NOMO-1 (cell line): ENCODE measurements around the gene TSHZ2.
"Not testable (repeated sequence)": the region's sequence is repeated elsewhere in the genome, so short reads cannot be mapped to it uniquely, and the experiment has no call there.

Source experiments
- DNase-seq, 2 experiments: peaks; one replicate each; lab custom pipeline; 2025; ENCODE audit not compliant: unreplicated experiment in 2 of 2; lab: John Stamatoyannopoulos, UW

The TSHZ2 gene

DNA sequence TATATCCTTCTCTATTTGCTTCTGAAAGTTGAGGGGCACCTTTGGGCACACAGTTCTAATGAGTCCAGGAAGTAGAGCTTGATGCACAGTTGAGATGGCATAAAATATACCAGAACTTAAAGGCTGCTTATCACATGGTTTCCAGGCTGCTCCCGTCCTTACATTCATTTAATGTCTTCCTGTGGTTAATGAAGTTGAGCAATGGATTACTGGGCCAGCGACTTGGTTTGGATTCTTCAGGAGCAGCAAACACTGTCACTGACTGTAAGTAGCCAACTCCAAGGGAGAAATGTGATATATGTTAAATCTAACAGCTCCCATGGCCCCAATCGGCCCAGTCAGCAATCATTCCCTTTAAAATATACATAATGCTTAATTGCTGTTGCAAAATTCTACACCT lies 9.0 kb upstream of the TSHZ2 start:
- peak; percentile 17 to 51 for DNase-seq

DNA sequence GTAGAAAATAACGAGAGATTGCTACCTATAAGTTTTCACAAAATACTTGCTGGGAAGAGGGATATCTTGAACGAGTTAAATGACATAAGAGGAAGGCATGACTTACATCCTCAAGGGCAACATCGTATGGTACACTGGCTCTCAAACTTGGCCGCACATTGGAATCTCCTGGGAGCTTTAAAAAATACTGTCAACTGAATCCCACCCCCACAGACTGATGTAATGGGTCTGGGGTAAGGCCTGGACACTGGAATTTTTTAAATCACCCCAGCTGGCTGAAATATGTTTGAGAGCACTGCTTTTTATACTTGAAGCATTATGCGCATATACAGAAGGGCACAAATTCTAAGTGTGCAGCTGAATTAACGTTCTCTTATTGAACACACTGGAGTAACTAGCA lies 8.0 kb upstream of the TSHZ2 start:
- DNase-seq, result no peak

DNA sequence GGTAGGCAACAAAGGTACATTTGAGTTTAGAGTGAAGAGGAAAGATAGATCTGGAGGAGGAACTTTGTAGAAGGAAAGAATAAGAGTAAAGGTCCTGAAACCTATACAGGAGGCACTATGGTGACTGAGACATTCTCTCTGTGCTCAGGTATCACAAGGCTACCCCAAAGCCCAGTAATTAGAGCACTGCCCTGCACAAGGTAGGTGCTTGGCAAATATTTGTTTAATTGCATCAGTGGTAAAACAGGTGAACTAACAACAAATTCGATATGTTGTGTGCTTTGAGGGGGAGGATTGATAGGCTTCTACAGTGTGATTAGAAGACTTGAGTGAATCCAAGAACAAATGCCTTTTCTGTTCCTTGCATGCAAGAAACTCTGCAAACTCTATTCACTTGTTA lies 6.8 kb upstream of the TSHZ2 start:
- no peak for DNase-seq

DNA sequence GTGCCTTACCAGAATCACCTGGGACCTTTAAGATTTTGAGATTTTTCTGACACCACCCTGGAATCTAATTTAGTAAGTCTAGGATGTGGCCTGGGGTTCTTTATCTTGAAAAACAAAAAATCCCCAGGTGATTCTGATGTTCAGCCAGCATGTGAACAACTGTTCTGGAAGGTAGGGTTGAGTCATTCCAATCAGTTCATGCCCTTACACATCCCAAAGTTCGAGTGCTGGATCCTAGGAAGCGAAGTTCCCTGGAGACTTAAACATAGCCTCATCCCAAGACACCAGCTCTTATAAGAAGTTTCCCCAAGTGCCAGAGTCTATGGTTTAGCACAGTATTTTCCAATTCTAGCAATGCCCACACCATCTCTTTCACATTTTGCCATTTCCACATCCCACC lies 6.3 kb upstream of the TSHZ2 start:
- no peak for DNase-seq

DNA sequence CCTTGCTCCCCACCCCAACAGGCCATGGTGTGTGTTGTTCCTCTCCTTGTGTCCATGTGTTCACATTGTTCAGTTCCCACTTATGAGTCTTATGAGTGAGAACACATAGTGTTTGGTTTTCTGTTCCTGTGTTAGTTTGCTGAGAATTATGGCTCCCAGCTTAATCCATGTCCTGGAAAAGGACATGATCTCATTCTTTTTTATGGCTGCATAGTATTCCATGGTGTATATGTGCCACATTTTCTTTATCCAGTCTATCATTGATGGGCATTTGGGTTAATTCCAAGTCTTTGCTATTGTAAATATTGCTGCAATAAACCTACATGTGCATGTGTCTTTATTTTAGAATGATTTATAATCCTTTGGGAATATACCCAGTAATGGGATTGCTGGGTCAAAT lies 5.6 kb upstream of the TSHZ2 start:
- DNase-seq, result not testable (repeated sequence)

DNA sequence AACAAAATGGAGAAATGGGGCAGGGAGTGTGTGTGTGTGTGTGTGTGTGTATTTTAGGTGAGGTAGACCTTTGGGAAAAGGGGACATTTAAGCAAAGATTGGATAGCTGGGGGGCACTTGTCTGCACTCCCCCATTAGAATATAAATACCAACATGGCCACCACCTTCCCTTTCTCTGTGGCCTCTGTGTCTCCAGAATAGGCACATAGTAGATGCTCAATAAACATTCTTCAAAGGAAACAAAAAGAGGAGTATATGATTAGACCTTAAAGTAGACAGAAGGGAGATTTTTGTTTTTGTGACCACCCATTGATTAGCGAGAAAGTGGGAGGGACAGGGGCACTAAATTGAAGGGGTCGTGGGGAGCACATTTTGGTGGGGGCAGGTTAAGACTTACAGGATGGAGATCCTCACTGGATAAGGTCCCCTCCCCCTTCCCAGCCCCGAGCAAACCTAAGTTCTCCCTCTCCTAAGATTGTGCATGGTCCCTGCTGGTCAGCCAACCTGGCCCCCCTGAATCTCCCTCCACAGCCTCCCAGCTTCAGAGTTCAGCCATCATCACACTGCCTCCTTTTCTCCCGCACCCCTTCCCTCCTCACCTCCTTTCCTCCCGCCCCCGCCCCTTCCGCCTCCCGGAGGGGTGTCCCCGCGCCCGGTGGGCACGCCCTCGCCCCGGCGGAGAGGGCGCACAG lies 514 bp upstream of the TSHZ2 start:
- DNase-seq, result no peak

DNA sequence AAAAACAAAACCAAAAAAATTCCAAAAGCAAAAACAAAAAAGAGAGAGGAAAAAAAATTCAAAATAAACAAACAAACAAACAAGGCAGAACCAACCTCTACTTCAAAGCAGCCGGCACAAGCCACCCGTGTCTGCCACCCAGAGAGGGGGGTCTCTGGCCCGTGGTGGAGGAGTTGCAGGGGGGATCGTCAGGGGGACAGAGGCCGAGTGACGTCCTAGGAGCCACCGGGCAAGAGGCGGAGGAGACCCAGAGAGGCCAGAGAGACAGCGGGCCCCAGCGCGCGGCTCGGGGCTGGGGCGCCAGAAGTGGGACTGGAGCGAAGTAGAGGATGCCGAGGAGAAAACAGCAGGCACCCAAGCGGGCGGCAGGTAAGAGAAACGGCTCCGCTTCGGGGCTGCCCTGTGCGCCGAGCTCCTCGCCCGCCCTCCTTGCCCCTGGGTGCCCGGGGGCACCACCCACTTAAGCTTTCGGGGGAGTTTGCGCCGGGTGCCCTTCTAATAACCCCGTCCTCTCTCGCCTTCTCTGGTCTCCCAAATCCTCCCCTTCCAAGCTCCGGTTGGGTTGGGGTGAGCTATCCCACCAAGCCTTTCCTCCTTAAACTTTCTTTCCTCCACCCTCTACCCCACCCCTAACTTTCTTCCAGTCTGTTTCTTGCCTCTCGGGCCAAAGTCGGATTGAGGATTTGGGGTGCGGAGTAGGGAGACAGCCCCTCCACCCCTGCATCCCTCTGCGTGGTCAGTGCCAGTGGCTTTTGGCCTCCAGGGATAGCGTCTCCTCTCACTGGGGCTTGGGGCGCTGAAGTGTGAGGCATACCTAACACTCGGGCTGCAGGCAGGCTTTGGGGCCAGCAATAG lies 1.0 kb downstream of the TSHZ2 start:
- DNase-seq, result no peak

DNA sequence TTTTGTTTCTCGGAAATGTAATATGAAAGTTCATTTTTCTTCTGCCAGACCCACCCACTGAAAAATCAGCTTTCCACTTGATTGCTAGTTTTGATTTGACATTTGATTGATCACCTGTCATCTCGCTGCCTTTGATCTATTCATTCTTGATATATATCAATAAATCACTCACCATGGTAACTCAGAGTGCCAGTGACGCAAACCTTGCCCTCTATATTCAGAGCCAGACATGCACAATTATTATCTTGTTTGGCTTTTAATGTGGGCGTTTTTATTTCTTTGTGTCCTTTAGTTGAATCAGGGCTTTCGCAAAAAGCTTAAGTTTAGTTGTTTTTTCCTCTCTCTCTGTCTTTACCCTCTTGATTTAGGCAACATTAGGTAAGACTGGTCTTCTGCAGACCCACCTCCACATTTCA lies 2.0 kb downstream of the TSHZ2 start:
- no peak for DNase-seq

DNA sequence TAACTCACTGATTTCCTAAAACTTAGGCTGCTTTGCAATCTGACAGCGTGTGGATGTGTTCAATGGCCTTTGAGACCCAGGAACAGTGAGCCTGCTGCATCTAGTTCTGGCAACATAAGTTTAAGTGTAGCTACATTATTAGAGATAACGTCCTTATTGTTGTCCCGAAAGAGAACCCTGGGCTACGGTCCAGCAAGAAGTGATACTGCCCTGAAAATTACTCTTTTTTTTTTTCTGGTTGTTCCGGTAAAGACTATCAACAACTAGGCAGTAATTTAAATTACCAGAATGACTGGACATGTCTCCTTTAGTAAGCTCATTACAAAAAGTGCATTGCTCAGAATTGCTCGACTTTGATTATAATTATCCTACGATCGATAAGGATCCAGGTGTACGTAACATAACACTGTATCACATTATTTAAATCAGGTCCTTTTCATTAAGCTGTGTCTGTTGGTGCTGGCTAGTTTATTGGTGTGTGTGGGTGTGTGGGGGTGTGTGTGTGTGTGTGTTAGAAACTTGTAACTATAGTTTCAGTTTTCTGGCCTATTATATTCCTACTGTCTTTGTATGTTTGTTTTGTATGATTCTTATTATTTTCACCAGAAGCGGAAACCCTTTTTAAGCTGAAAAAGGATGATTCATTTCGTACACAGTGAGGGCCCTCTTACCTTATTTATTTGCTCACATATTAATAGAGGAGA lies 3.0 kb downstream of the TSHZ2 start:
- DNase-seq, result no peak

DNA sequence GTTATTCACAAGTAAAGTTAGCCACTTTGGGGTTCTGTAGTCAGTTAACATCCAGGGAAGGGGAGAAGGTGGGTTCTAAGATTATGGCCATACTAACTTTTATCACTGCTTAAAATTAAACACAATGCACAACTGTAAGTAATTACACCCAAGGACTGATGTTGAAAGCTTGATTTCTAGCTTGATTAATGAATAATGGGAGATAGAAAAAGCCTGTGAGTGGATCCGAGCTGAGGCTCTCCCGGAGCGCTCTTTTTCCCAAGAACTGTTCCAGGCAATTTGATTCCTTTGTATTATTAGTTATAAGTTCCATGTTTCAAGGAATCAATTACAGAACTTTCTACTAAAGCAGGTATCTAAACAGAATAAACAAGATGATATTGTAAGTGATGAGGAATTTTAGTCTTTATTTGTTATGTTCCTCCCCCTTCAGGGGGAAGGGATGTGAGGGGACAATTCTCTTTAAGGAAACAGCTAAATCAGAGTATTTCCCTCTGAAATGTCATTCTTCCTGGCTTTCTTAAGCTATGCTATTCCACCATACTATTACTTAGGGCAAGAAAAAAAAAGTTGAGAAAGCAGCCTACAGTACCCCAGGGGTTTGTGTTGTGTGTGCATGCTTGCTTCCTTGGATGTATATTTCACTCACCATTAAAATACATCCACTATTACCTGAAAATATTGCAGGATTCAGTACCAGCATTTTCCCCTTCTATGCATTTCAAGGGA lies 3.8 kb downstream of the TSHZ2 start:
- DNase-seq, result no peak

DNA sequence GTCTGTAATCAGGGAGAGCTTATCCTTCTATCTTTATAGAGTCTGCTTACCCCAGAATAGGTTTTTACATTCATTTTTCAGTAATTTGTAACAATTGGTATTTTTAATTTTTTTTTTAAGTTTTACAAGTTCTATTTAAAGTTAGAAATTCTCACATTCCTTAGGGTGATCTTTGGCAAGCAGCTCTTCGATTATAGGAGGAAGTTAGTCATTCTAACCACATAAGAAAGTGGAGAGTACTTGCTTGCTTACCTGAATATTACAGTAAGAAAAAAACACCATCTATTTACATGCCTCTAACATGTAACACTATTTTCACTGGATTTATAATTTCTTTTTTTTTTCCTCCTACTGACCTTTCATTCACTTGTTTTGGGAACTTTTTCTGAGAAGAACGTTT lies 6.7 kb downstream of the TSHZ2 start:
- DNase-seq, result no peak

DNA sequence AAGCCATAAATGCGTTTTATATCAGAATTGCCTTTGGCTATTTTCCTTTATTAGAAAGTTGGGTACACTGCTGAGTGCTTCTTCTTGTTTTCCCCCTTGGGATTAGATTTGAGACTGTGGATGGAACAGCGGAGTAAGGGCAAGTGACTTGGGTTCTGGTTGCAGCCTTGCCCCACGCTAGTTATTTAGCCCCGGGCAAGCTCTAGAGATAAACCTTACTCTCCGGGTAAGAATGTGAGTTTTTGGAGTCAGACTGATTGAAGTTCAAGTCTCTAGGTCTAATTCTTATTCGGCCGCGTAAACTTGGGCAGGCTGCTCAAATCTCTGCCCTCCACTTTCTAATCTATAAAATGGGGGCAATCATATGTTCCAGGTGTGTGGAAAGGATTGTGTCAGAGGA lies 8.9 kb downstream of the TSHZ2 start:
- no peak for DNase-seq

DNA sequence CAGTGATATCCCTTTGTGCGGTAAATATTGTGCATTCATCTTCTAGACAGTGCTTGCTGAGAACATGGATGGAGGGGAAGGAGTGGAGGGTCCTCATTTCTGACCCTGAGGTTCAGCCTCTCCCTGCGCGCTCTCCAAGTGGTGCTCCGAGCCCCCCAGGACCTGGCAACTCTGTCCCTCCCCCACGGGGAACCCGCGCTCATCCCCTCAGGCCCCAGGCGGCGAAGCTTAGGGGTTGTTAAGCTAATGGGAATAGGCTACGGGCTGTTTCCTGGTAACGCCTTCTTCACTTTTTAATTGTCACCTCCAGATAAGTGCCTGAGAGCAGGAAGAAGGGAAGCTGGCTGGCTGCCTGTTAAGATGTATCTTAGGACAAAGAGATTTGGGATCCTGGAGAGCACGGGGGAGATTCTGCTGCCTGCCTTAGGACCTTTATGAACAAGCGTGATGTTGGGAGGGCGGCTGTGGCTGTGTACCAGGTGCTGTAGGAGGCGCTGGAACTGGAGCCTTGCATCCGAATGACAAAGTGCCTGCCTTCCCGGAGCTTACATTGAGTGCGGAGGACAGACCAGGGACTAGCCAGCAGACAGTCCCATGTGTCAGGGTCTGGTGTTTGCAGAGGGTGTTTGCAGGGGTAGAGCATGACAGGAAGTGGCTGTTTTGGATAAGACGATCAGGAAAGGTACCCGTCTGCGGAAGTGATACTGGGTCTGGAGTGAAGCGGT lies 11.7 kb downstream of the TSHZ2 start:
- peak; percentile 6 to 24 for DNase-seq

DNA sequence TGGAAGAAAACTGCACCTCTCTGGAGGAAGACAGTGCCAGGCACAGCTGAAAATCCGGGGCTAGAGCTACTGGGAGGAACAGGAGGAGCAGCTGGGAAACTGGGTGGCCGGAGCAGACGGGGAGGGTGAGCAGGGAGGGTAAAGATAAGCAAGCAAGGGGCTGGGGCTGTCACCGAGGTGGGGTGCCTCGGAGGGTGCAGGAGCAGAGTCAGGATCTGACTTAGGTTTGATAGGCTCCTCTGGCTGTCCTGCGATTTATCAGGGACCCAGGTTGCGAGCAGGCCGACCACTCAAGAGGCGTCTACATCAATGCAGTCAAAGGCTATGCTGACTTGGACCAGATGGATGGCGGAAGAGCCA lies 12.3 kb downstream of the TSHZ2 start:
- no peak for DNase-seq

DNA sequence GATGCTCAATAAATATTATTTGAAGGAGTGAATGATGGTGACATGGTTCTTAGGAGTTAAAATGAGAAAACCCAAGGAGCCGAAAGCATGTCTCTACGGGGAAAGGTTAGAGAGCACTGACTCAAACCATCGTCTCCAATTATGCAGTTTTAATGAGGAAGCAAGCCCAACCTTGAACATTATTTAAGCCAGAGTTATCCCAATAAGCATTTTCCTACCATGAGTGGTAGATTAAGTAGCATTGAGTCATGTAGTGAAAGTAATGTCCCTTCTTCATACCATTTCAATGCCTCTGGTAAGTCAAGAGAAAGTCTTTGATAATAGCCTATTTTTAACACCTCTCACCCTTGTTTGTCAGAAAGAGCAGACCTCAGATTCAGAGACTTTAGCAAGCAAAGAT lies 13.5 kb downstream of the TSHZ2 start:
- no peak for DNase-seq

DNA sequence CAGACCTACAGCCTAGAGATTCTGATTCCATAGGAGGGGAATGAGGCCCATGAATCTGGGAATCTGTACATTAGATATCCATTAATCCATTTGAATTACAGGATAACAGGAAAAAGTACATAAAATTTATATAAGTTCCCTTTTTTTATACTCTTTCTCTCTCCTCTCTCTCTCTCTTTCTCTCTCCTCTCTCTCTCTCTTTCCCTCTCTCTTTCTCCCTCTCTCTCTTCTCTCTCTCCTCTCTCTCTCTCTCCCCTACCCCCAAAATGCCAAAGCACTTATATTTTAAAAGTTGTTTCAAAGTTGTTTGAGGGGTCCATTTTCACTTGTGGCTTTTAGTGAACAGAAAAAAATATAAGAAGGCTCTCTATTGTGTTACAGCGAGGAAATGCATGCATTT lies 15.1 kb downstream of the TSHZ2 start:
- DNase-seq, result no peak

DNA sequence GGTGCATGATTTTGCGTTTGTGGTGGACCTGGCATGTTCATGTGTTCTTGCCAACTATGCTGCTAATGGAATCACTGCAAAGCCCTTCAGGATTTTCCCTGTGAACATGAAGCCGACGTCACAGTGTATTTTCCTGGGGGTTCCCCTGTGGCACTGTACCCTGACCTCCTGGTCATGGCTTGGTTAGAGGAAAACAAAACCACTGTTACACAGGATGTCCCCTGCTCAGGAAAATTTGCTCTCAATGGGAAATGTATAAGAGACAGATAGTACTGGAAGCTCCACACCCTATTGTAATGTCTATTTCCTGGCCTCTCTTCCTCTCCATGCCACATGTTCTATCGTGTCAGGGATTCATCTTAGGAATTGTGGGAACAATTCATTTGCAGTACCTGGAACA lies 19.7 kb downstream of the TSHZ2 start:
- DNase-seq, result no peak

DNA sequence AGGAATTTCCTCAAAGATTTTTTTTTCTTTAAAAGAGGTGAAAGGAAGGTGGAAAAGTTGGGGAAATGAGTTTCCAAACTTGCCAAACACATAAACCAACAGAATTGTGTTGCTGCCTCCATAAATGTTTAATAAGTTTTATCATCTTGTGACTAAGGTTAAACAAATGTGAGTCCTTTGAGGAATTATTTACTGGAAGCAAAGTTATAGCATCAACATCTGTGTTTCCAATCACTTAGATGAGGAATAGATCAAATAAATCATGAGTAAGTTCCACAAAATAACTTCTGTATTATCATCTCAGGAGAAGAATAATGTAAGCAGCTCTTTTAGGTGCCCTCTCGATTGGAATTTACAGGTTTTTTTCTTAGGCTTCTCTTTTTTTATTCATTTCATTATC lies 20.5 kb downstream of the TSHZ2 start:
- no peak for DNase-seq

DNA sequence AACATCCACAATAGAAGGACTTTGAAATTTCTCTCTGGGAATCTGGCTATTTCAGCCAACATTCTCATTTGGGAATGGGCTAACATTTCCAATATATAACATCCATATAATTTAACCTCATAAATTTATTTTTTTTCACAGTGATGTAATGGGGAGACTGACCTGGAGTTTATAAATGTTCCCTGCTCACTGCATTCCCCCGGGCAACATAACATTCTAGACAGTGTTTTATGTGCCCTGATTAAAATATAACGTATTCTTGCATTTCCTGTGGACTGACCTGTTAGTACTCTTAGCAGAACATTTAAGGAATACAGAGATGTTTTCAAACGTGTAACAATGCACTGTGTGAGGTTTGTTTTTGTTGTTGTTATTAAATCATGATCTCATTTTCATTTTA lies 20.9 kb downstream of the TSHZ2 start:
- DNase-seq, result no peak

DNA sequence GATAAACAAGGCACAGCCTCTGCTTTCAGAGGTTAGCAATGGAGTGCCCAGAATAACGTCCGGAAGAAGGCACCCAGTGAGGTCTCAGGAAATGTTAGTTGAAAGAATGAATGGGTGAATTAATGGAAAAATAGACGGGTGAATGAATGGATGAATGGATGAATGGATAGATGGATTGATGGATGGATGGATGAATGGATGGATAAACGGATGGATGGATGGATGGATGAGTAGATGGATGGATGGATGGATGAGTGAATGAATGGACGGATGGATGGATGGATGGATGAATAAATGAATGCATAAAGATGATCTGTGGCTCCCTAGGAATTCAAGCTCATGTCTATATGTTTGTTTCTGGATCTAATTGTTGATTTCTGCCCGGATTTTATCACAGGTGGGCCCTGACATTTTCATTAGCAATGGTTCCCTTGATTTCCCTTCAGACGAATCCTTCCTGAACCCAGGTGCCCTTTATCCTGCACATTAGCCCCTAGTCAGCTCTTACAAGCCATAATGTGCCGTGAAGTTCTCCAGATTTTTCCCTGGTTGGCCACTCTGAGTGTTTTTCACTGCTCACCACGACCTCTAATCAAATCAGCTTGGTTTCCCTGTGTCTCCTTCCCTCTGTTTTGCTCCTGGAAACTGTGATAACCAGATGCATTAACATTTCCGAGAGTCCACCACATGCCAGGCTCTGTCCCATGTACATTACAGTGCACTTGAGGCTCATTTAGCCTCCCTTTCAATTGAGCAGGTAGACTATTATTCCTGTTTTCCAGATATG lies 22.2 kb downstream of the TSHZ2 start:
- no peak for DNase-seq
